ENCODE measurements around the gene EIF2AK3.

- no peak for TF ChIP-seq POLR2A (IDR thresholded peaks at IDR 0.05; ENCODE audit: low read depth, low read length)
- TF ChIP-seq POLR2AphosphoS5 (IDR thresholded peaks at IDR 0.05; ENCODE audit: low read depth, low read length) = no peak
Observed at GRCh38 chr2:88624477-88624876, 2.8 kb downstream of the EIF2AK3 start.

Measured in GM12892 (cell line).